22Rv1 (cell line): ENCODE data around the gene PPP1R3E.
"Not testable (repeated sequence)": the region's sequence is repeated elsewhere in the genome, so short reads cannot be mapped to it uniquely, and the experiment has no call there.

Experiments used
- ZFX ChIP-seq: fragments of 450-650 bp; IDR thresholded peaks from 2 replicates; pipeline ENCODE4 v1.6.1; 2017; ENCODE audit warnings: antibody characterized with exemption, borderline replicate concordance
- TF ChIP-seq, protein P1 (sequence below): fragments of 450-650 bp; IDR thresholded peaks from 2 replicates; pipeline ENCODE4 v1.5.1; 2017; ENCODE audit warnings: mild to moderate bottlenecking

DNA sequence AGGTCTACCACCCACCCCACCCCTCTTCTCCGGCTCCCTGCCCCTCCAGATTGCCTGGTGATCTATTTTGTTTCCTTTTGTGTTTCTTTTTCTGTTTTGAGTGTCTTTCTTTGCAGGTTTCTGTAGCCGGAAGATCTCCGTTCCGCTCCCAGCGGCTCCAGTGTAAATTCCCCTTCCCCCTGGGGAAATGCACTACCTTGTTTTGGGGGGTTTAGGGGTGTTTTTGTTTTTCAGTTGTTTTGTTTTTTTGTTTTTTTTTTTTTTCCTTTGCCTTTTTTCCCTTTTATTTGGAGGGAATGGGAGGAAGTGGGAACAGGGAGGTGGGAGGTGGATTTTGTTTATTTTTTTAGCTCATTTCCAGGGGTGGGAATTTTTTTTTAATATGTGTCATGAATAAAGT is 23.1 kb upstream of the PPP1R3E start:
- TF ChIP-seq, protein P1, sequence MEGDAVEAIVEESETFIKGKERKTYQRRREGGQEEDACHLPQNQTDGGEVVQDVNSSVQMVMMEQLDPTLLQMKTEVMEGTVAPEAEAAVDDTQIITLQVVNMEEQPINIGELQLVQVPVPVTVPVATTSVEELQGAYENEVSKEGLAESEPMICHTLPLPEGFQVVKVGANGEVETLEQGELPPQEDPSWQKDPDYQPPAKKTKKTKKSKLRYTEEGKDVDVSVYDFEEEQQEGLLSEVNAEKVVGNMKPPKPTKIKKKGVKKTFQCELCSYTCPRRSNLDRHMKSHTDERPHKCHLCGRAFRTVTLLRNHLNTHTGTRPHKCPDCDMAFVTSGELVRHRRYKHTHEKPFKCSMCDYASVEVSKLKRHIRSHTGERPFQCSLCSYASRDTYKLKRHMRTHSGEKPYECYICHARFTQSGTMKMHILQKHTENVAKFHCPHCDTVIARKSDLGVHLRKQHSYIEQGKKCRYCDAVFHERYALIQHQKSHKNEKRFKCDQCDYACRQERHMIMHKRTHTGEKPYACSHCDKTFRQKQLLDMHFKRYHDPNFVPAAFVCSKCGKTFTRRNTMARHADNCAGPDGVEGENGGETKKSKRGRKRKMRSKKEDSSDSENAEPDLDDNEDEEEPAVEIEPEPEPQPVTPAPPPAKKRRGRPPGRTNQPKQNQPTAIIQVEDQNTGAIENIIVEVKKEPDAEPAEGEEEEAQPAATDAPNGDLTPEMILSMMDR: not testable (repeated sequence)
- TF ChIP-seq ZFX: not testable (repeated sequence)
